Activated B cell treated with CpG ODN at 0.5 μM for 24 hours (primary cell): Measurements from ENCODE around the gene AGT. TPM values are rescaled to one million over a fixed set of nuclear protein-coding genes. Genes with fewer than 3 reads are reported as not detected.

Experiments used
- ATAC-seq: fragments of 200-7000 bp; cut with Tn5 transposase; one replicate; pipeline ENCODE4 v1.10.0; 2021; ENCODE audit warnings: low read depth, mild to moderate bottlenecking, moderate library complexity
- CTCF ChIA-PET: fragments of 350-600 bp; sonication (Branson Sonifier 250); formaldehyde crosslinking; loops from one replicate; lab custom pipeline; 2021; ENCODE audit warnings: antibody characterized with exemption; lab: Charles Lee
- POLR2A ChIA-PET: fragments of 350-600 bp; sonication (Branson Sonifier 250); formaldehyde crosslinking; loops from one replicate; lab custom pipeline; 2021; ENCODE audit warnings: antibody characterized with exemption; lab: Charles Lee
- DNase-seq: peaks from one replicate; pipeline ENCODE4 v3.0.0; 2022
- H3K27ac Mint-ChIP-seq: one replicate; pipeline ENCODE4 v1.8.0; 2020; ENCODE audit warnings: mixed read lengths
- H3K27me3 Mint-ChIP-seq: one replicate; pipeline ENCODE4 v1.8.0; 2021; ENCODE audit warnings: mixed read lengths
- H3K36me3 Mint-ChIP-seq: one replicate; pipeline ENCODE4 v1.8.0; 2021; ENCODE audit warnings: low read depth, mixed read lengths
- H3K4me1 Mint-ChIP-seq: one replicate; pipeline ENCODE4 v1.8.0; 2021; ENCODE audit warnings: mixed read lengths
- H3K4me3 Mint-ChIP-seq: one replicate; pipeline ENCODE4 v1.8.0; 2020; ENCODE audit warnings: mild to moderate bottlenecking, mixed read lengths
- H3K9me3 Mint-ChIP-seq: one replicate; pipeline ENCODE4 v1.8.0; 2020; ENCODE audit warnings: mixed read lengths
- intact Hi-C: fragments of 100-400 bp; cut with micrococcal nuclease; formaldehyde crosslinking; loops from one replicate; pipeline ENCODE4 v1.15.1; 2024
- total RNA-seq: library from RNA; stranded (reverse); gene quantifications from 2 replicates; pipeline ENCODE4 v1.2.3, GENCODE V29; 2022
- TF ChIP-seq, protein P1 (sequence below): fragments of 200-600 bp; IDR thresholded peaks from one replicate; pipeline ENCODE4 v1.8.0; 2022; ENCODE audit warnings: antibody characterized with exemption, mild to moderate bottlenecking

The AGT gene
- total RNA-seq, 1 donor from 2014 or later, result not detected

DNA sequence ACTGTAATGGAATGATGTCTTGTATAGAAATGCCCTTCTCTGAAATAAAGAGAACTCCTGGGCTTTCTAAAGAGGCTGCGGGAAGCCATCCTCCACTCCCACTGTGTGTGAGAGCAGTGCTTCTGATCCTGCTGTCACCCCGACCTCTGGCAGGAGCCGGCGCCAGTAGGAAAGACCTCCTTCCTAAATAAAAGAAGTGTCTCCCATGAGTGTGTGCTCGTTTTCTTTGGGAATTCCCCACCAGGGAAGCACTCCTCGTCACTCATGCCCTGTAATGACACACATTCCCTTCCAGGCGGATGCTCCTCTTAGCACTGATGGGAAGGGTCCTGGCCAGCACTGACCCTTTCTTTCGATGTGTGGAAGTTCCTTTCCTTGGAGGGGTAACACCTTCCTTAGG is 20.1 kb downstream of the AGT start:
- TF ChIP-seq, protein P1, sequence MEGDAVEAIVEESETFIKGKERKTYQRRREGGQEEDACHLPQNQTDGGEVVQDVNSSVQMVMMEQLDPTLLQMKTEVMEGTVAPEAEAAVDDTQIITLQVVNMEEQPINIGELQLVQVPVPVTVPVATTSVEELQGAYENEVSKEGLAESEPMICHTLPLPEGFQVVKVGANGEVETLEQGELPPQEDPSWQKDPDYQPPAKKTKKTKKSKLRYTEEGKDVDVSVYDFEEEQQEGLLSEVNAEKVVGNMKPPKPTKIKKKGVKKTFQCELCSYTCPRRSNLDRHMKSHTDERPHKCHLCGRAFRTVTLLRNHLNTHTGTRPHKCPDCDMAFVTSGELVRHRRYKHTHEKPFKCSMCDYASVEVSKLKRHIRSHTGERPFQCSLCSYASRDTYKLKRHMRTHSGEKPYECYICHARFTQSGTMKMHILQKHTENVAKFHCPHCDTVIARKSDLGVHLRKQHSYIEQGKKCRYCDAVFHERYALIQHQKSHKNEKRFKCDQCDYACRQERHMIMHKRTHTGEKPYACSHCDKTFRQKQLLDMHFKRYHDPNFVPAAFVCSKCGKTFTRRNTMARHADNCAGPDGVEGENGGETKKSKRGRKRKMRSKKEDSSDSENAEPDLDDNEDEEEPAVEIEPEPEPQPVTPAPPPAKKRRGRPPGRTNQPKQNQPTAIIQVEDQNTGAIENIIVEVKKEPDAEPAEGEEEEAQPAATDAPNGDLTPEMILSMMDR, result no peak
- intact Hi-C loops, result no loop called here
- H3K36me3 Mint-ChIP-seq, result peaks cover 51% of the 10 kb centered on the region
- no peaks in the 10 kb centered on the region for H3K27me3 Mint-ChIP-seq
- no peaks in the 10 kb centered on the region for H3K9me3 Mint-ChIP-seq
- ATAC-seq (no peak), DNase-seq (no peak)
- CTCF ChIA-PET, result no interaction called here
- H3K4me3 Mint-ChIP-seq, result no peak overlapping the region
- no peaks in the 10 kb centered on the region for H3K4me1 Mint-ChIP-seq
- H3K27ac Mint-ChIP-seq, result no peak overlapping the region
- POLR2A ChIA-PET, result no interaction called here

DNA sequence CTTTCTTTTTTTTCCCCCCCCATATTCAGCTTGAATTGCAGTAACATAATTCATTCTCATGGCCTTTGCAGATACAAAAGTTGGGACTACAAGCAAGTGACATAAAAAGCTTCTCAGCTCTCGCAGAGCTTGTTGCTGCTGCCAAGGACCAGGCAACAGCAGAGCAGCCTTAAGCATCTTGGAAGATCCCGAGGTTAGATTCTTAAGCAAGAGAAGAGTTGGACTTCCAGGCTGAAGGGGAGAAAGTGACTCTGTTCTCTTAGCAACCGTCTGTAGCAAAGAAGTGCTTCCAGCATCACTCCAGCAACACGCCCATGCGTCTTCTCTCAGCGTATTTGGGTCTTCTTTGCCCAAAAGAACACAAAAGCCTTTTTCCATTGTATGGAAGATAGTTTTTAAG is 20.7 kb downstream of the AGT start:
- POLR2A ChIA-PET, result no interaction called here
- Mint-ChIP-seq H3K9me3 (no peaks in the 10 kb centered on the region), H3K27ac (no peak overlapping the region)

DNA sequence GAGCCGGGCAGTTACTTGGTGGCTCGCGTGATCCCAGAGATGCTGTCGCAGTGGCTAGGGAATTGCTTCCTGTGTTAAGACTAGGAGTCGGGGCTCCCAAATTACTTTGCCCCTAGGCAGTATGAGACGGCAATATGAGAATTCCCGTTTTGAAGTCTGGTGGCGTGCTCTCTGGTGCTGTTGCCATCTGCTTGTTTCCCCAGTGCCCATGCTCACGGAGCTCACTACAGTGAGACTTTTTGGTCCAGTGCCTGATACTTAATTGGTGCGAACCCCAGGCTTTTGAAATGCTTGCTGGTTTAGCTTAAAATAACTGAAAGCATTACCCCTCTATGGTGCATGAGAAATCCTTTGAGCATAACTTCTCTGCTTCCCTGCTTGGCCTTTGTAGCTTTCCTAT is 22.3 kb downstream of the AGT start:
- H3K36me3 Mint-ChIP-seq, result peaks cover 71% of the 10 kb centered on the region
- intact Hi-C loops, result no loop called here

More for the DNA sequence above, 20.7 kb downstream of the AGT start:
- H3K4me3 Mint-ChIP-seq, result no peak overlapping the region
- TF ChIP-seq, protein P1, result no peak
- DNase-seq, result no peak
- intact Hi-C loops, result no loop called here
- no peaks in the 10 kb centered on the region for H3K4me1 Mint-ChIP-seq
- H3K27me3 Mint-ChIP-seq, result no peaks in the 10 kb centered on the region
- CTCF ChIA-PET, result no interaction called here
- ATAC-seq, result no peak
- peaks cover 56% of the 10 kb centered on the region for H3K36me3 Mint-ChIP-seq

DNA sequence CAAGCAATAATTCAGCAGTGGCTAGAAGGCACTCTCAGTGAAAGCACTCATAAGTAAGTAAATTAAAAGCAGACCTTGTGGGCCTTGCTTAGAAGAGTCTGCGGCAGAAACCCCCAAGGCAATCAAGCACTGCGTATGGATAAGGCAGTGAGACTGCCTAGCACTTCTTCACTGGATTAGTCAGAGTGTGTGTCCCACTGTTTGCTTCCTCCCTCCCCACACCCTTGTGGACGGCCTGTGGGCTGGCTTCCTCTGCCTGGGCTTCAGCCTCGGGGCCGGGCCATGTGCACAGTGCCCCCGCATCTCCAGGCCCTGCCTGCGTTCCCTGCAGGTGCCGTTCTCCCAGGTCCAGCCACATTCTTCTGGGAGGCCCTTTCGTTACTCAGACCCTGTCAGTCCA is 23.8 kb downstream of the AGT start:
- no peak for ATAC-seq
- ChIA-PET CTCF (no interaction called here), POLR2A (no interaction called here)
- Mint-ChIP-seq H3K36me3 (peaks cover 85% of the 10 kb centered on the region), H3K4me3 (no peak overlapping the region), H3K27me3 (no peaks in the 10 kb centered on the region), H3K4me1 (no peaks in the 10 kb centered on the region), H3K27ac (no peak overlapping the region), H3K9me3 (no peaks in the 10 kb centered on the region)
- intact Hi-C loops, result no loop called here
- TF ChIP-seq, protein P1, result no peak
- DNase-seq, result no peak

More for the DNA sequence above, 22.3 kb downstream of the AGT start:
- Mint-ChIP-seq H3K27me3 (no peaks in the 10 kb centered on the region), H3K4me3 (no peak overlapping the region), H3K9me3 (no peaks in the 10 kb centered on the region), H3K27ac (no peak overlapping the region), H3K4me1 (no peaks in the 10 kb centered on the region)
- ATAC-seq (no peak), DNase-seq (no peak)
- TF ChIP-seq, protein P1, result no peak
- ChIA-PET POLR2A (no interaction called here), CTCF (no interaction called here)

DNA sequence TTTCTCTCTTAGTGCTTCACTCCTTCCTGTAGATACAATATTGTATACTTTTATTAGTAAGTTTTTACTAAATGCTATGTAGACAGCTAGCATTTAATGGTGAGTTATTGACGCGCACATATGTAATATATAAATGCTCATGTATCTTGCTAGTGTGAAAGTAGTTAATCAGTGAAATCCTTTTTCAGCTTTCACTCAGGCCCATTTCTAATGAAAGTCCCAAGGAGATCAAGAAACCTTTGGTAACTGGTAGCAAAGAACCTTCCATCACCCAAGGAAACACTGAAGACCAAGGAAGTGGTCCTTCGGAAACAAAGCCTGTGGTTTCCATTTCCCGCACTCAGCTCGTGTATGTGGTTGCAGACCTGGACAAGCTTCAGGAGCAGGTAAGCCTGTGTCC is 27.2 kb downstream of the AGT start:
- ATAC-seq (no peak), DNase-seq (no peak)
- no peaks in the 10 kb centered on the region for H3K27me3 Mint-ChIP-seq
- no peaks in the 10 kb centered on the region for H3K9me3 Mint-ChIP-seq
- H3K27ac Mint-ChIP-seq, result no peak overlapping the region
- CTCF ChIA-PET, result no interaction called here
- POLR2A ChIA-PET, result no interaction called here
- TF ChIP-seq, protein P1, result no peak
- intact Hi-C loops, result no loop called here
- H3K4me1 Mint-ChIP-seq, result no peaks in the 10 kb centered on the region
- H3K36me3 Mint-ChIP-seq, result peaks cover 87% of the 10 kb centered on the region
- H3K4me3 Mint-ChIP-seq, result no peak overlapping the region
